Uterus (tissue), 4 donors: Measurements from ENCODE around the gene CELF4. TPM values are rescaled to one million over a fixed set of nuclear protein-coding genes. Genes with fewer than 3 reads are reported as not detected.

ENCODE experiments used
- DNase-seq, 2 donors: peaks; one replicate each; pipeline ENCODE4 v3.0.0-alpha.2; 2019 to 2020
- H3K27ac ChIP-seq, 2 donors: fragments of 200-600 bp; sonication (generic); 1 replicate in 1 of 2; 2 replicates in 1 of 2; pipeline ENCODE4 v1.5.1; 2016 to 2018
- H3K27me3 ChIP-seq, 2 donors: fragments of 200-600 bp; sonication (generic); one replicate each; pipeline ENCODE4 v1.5.1; 2018 to 2019; ENCODE audit warnings: control low read depth in 1 of 2
- H3K36me3 ChIP-seq, 2 donors: fragments of 200-600 bp; sonication (generic); one replicate each; pipeline ENCODE4 v1.5.1; 2019; ENCODE audit warnings: control low read depth in 1 of 2
- H3K4me1 ChIP-seq, 2 donors: fragments of 200-600 bp; sonication (generic); one replicate each; pipeline ENCODE4 v1.5.1; 2018 to 2019; ENCODE audit warnings: control low read depth in 1 of 2
- H3K4me3 ChIP-seq, 2 donors: fragments of 200-600 bp; sonication (generic); 1 replicate in 1 of 2; 2 replicates in 1 of 2; pipeline ENCODE4 v1.5.1; 2018 to 2019; ENCODE audit warnings: mild to moderate bottlenecking in 1 of 2
- H3K9me3 ChIP-seq, 2 donors: fragments of 200-600 bp; sonication (generic); one replicate each; pipeline ENCODE4 v1.5.1; 2019; ENCODE audit warnings: control low read depth in 1 of 2
- CTCF ChIP-seq, 4 experiments: fragments of 200-600 bp in 2 of 4; fragments of 450-650 bp in 2 of 4; sonication (generic) in 2 of 4; IDR thresholded peaks; one replicate each; pipeline ENCODE4 v1.5.1; 2016 to 2019; ENCODE audit warnings: antibody characterized with exemption in 4 of 4, mild to moderate bottlenecking in 2 of 4, moderate library complexity in 1 of 4
- POLR2A ChIP-seq, 2 donors: fragments of 450-650 bp; IDR thresholded peaks; one replicate each; pipeline ENCODE4 v1.6.1; 2016; ENCODE audit warnings: antibody characterized with exemption in 2 of 2, mild to moderate bottlenecking in 1 of 2, moderate library complexity in 1 of 2
- intact Hi-C: fragments of 100-400 bp; cut with DNase I; formaldehyde crosslinking; loops from one replicate; pipeline ENCODE4 v1.15.1; 2023; ENCODE audit warnings: low total_unique reads
- total RNA-seq, 4 donors: library from RNA; depleted of rRNA in 3 of 4; stranded (reverse); fragments of >200 nt in 3 of 4; gene quantifications; one replicate each; pipeline versions ENCODE4 v1.1.0 to v1.2.4, GENCODE V29; 2014 to 2023
- donor health status: DM: yes; HTN: yes; CAD: no.

CELF4 gene
- total RNA-seq, 4 donors from 2014 or later, result 0.18 to 1.7 TPM; not detected in 2

DNA sequence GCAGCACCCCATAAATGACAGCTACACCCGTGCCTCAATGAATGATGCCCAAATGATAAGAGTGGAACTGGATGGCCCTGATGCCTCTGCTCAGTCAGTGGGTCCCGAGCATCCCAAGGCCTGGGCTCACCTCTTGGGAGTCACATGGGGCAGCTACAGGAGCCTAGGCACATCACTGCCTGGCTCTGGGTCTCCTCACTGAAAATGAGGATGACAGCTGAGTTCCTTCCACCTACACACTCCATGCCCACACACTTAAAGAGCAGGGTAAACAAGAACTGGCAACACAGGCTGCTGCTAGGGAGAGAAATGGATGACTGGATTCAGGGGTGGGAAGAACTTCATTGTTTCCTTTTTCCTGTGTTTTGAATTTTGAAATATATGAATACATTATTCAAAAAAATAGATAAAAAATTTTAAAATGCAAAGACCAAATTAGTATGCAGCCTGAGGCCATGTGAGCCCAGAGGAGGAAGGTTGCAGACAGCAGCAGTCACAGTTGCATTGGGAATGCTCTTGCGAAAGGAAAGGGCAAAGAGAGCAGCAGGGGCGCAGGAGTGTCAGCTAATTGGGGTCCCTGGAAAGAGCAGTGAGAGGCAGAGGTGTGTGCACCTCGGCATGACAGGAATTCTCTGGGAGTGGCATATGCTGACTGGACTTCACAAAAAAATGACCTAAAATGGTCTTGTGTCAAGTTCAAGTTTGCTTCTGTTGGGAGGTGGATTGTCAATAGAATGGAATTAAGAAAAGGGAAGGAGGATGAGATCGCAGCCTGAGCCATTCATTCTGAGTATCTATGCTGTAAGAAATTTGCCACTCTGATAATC, 327.1 kb downstream of the CELF4 start:
- Histone ChIP-seq H3K4me3 (no peak overlapping the region), H3K9me3 (no peaks in the 10 kb centered on the region), H3K4me1 (no peaks in the 10 kb centered on the region), H3K27me3 (no peaks in the 10 kb centered on the region), H3K36me3 (no peaks in the 10 kb centered on the region), H3K27ac (no peak overlapping the region)
- DNase-seq, result no peak
- intact Hi-C loops, result no loop called here
- TF ChIP-seq POLR2A (IDR thresholded peaks at IDR 0.05), result no peak
- TF ChIP-seq CTCF (IDR thresholded peaks at IDR 0.05), result no peak

GRCh38 chr18:37235583-37235982, 330.0 kb downstream of the CELF4 start:
- intact Hi-C loops, result no loop called here
- Histone ChIP-seq H3K4me3 (no peak overlapping the region), H3K4me1 (no peaks in the 10 kb centered on the region), H3K9me3 (no peaks in the 10 kb centered on the region), H3K27ac (no peak overlapping the region), H3K36me3 (no peaks in the 10 kb centered on the region), H3K27me3 (no peaks in the 10 kb centered on the region)
- DNase-seq, result no peak
- TF ChIP-seq CTCF (IDR thresholded peaks at IDR 0.05) (no peak), POLR2A (IDR thresholded peaks at IDR 0.05) (no peak)

GRCh38 chr18:37231251-37231650, 334.3 kb downstream of the CELF4 start:
- intact Hi-C loops, result no loop called here
- DNase-seq, result no peak
- Histone ChIP-seq H3K4me1 (no peaks in the 10 kb centered on the region), H3K27me3 (no peaks in the 10 kb centered on the region), H3K36me3 (no peaks in the 10 kb centered on the region), H3K9me3 (no peaks in the 10 kb centered on the region), H3K4me3 (no peak overlapping the region), H3K27ac (no peak overlapping the region)
- TF ChIP-seq CTCF (IDR thresholded peaks at IDR 0.05) (no peak), POLR2A (IDR thresholded peaks at IDR 0.05) (no peak)

GRCh38 chr18:37230768-37231167, 334.8 kb downstream of the CELF4 start:
- DNase-seq, result no peak
- Histone ChIP-seq H3K27me3 (no peaks in the 10 kb centered on the region), H3K4me3 (no peak overlapping the region), H3K36me3 (no peaks in the 10 kb centered on the region), H3K9me3 (no peaks in the 10 kb centered on the region), H3K4me1 (no peaks in the 10 kb centered on the region), H3K27ac (no peak overlapping the region)
- intact Hi-C loops, result no loop called here
- no peak for TF ChIP-seq POLR2A (IDR thresholded peaks at IDR 0.05)
- TF ChIP-seq CTCF (IDR thresholded peaks at IDR 0.05), result no peak

- H3K9me3 ChIP-seq, result no peaks in the 10 kb centered on the region
- no peak overlapping the region for H3K27ac ChIP-seq
- TF ChIP-seq CTCF (IDR thresholded peaks at IDR 0.05) (no peak), POLR2A (IDR thresholded peaks at IDR 0.05) (no peak)
- no peaks in the 10 kb centered on the region for H3K36me3 ChIP-seq
- H3K4me1 ChIP-seq, result no peaks in the 10 kb centered on the region
- DNase-seq, result no peak
- intact Hi-C loops, result no loop called here
- H3K4me3 ChIP-seq, result no peak overlapping the region
- H3K27me3 ChIP-seq, result no peaks in the 10 kb centered on the region
These were observed 340.3 kb downstream of the CELF4 start for GRCh38 chr18:37225279-37225678.
